Retinal pigment epithelial cell (primary cell): ENCODE data around the gene SHKBP1.

Experiments used
- DNase-seq: peaks from one replicate; pipeline ENCODE4 v3.0.0-alpha.2; 2010; ENCODE audit warnings: low read depth
- H3K4me3 ChIP-seq: 2 replicates; pipeline ENCODE4 v1.5.1; 2011; ENCODE audit warnings: mild to moderate bottlenecking, low read length, control low read depth, moderate library complexity
- TF ChIP-seq, protein P1 (sequence below): conservative IDR thresholded peaks from 2 replicates; pipeline ENCODE4 v1.5.1; 2011; ENCODE audit warnings: low read depth, low read length, control low read depth, inconsistent platforms

SHKBP1 gene, protein sequence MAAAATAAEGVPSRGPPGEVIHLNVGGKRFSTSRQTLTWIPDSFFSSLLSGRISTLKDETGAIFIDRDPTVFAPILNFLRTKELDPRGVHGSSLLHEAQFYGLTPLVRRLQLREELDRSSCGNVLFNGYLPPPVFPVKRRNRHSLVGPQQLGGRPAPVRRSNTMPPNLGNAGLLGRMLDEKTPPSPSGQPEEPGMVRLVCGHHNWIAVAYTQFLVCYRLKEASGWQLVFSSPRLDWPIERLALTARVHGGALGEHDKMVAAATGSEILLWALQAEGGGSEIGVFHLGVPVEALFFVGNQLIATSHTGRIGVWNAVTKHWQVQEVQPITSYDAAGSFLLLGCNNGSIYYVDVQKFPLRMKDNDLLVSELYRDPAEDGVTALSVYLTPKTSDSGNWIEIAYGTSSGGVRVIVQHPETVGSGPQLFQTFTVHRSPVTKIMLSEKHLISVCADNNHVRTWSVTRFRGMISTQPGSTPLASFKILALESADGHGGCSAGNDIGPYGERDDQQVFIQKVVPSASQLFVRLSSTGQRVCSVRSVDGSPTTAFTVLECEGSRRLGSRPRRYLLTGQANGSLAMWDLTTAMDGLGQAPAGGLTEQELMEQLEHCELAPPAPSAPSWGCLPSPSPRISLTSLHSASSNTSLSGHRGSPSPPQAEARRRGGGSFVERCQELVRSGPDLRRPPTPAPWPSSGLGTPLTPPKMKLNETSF

DNA sequence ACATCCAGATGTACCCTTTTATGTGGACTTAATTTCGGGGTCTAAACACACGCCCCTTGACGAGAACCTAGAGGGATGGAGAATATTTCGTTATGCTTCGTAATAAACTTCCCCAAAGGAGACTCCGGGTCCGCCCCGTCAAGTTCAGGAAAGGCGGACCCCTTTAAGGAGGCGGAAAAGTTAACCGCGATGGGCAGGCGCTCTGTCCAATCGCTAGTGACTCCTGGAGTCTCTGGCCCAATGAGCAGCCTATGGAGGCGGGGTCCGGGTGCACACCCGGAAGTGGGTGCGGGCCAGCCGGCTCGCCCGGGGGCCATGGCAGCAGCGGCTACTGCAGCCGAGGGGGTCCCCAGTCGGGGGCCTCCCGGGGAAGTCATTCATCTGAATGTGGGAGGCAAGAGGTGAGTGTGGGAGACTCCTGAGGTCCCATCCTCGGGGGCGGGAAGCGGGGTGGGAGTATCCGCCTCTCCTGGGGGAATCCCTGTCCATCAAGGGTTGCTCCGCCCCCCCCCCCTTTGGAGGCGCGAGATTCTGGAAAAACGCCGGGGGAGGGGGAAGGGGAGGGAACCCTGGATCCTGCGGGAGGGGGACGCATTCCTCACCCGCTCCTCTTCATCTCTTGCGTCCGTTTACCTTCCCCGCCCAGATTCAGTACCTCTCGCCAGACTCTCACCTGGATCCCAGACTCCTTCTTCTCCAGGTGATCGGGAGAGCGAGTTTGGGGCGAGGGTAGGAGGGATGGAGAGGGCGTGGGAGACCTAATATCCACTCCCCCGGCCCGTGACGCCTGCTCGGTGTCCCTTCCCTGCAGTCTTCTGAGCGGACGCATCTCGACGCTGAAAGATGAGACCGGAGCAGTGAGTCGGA is at the start of gene SHKBP1:
Gene SHKBP1 (plus strand): TSS at position 289 of the 867 bp plus-strand sequence. CDS start 27 bp downstream, at position 316.
- TF ChIP-seq, protein P1, sequence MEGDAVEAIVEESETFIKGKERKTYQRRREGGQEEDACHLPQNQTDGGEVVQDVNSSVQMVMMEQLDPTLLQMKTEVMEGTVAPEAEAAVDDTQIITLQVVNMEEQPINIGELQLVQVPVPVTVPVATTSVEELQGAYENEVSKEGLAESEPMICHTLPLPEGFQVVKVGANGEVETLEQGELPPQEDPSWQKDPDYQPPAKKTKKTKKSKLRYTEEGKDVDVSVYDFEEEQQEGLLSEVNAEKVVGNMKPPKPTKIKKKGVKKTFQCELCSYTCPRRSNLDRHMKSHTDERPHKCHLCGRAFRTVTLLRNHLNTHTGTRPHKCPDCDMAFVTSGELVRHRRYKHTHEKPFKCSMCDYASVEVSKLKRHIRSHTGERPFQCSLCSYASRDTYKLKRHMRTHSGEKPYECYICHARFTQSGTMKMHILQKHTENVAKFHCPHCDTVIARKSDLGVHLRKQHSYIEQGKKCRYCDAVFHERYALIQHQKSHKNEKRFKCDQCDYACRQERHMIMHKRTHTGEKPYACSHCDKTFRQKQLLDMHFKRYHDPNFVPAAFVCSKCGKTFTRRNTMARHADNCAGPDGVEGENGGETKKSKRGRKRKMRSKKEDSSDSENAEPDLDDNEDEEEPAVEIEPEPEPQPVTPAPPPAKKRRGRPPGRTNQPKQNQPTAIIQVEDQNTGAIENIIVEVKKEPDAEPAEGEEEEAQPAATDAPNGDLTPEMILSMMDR, result no peak
- peak within 1 kb of the TSS; percentile 91 for H3K4me3 ChIP-seq
- peak; percentile 69 for DNase-seq

DNA sequence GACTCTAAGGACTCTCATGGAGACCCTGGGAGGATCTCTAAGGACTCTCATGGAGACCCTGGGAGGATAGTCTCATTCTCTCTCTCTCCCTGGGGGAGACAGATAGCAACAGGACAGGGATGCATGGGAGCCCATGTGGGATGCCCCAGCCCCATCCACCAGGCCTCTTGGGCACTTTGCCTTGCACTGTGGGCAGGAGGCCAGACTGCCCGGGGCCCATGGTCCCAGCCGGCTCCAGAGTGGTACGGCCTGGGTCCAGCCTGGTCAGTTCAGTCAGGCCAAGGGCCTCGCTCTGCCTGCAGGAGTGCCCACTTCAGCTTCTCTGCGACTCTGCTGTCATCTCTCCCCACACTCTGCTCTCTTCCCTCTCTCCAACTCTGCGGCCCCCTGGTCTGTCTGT is 48.6 kb upstream of the SHKBP1 start:
- no peak for DNase-seq
- TF ChIP-seq, protein P1, result no peak
- no peak overlapping the region for H3K4me3 ChIP-seq

DNA sequence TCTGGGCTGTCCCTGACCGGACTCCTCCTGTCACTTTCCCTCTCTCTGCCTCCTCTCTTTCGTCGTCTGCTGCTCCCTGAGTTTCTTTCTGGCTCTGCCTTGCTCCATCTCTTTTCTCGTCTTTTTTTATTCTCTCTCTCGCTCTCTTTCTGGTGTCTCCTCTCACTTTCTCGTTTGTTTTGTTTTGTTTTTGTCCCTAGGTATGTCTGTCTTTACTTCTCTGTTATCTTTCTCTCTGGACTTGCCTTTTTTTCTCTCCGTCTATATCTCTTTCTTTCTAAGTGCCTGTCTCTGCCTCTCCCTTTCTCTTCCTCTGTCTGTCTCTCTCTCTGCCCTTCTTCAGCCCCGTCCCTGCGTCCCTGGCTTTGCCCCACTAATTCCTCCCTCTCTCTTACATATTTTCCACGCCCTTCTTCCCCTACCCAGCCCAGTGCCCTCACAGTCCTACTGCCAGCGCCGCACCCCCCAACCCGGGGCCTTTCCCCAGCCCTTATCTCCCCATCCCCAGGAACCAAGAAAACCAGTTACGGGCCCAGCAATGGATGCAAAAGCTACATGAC is 48.1 kb upstream of the SHKBP1 start:
- no peak overlapping the region for H3K4me3 ChIP-seq
- TF ChIP-seq, protein P1, result no peak
- no peak for DNase-seq

DNA sequence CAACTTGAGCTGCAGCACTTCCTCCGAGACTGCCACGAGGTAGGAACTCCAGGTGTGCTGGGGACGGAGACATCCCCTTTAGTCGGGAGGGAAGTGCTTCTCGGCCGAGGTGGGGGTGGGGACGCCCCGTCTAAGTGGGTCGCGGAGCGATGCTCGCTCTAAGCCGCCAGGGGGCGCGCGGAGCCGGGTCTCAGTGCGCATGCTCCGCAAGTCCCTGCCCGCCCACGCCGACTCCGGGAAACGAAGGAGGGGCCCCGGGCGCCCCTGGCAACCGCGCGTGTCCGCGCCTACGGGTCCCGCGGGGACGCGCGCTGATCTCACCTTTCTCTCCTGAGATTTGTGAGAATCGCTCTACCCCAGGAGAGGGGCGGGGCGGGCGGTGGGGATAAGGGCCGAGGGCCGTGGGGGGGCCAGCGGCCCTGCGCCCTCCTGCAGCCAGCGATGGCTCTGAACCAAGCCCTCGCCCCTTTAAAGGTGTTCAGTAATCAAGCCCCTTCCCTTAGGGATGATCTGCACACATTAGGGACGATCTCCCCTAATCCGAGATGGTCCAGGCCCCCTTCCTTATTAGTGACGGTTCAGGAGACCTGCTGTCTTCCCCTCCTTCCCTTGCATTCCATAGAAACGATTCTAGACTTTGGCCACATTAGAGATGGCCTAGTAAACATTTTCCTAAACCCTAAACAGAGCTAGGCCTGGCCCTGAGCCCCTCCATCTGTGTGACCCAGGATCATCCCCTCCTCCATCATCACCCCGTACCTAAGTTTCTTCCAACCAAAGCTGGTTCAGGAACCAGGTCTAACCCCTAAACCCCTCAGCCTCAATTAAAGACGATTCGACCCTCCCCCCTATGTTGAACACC is 47.3 kb upstream of the SHKBP1 start:
- no peak for DNase-seq
- peak overlapping the region; percentile 47 for H3K4me3 ChIP-seq
- TF ChIP-seq, protein P1, result peak; percentile 89

DNA sequence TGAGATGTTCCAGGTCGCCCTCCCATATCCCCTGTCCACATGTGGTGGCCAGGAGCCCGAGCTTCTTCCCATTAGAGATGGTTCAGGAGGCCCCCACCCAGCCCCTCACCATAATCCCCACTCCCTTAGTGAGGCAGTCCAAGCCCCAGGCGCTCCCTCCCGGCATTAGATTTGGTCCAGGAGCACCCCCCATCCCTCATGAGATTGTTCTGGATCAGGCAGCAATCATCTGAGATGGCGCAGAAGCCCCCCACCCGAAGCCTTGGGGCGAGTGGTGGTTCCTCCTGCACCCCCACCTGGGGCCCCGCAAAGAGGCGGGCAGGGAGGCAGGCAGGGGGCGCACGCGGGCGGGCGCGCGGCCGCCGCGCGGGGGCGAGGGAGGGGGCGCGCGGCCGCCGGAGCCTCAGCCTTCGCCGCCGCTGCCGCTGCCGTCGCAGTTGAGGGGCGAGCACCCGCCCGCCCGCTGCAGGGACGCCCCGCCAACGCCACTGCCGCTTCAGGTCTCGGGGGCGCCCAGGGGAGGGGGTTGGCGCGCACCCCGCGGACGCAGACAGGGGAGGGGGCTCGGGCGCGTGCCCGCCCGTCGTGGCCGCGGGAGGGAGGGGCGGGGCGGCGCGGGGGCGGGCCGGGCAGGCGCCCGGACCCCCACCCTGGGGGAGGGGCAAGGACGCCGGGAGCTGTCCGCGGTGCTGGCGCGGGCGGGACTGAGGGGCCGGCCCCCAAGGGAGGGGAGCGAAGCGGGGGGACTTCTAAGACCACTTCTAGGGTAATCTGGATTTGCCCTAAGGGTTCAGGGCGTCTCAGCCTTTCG is 46.4 kb upstream of the SHKBP1 start:
- H3K4me3 ChIP-seq, result no peak overlapping the region
- TF ChIP-seq, protein P1, result peak; percentile 29
- DNase-seq, result no peak
